IMR-90 (cell line): ENCODE measurements around the gene PHC3.

Experiments
- MAZ ChIP-seq: IDR thresholded peaks from 2 replicates; pipeline ENCODE4 v1.6.1; 2012; ENCODE audit warnings: low read depth, mild to moderate bottlenecking, low read length, improper control_type of control experiment, moderate library complexity, borderline replicate concordance
- TF ChIP-seq, protein P1 (sequence below): conservative IDR thresholded peaks from 2 replicates; pipeline ENCODE4 v1.5.1; 2012; ENCODE audit warnings: mild to moderate bottlenecking, low read depth, low read length, improper control_type of control experiment

DNA sequence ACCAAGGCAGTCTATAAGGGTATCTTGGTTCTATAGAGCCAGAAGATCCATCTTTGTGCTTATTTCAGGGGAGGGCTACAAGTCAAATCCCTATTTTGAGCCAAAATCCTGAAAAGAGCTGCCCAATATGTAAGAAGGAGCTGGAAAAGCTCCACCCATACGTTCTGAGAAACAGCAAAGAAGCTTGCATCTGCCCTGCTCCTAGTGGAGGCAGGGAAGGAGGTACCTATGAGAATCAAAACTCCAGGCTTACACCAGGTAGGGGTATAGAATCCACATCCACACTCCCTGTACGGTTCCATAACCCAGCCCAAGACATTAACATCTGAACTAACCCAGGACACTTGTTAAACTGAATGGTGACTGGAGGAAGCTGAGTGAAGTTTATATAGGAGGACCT lies 30.0 kb downstream of the PHC3 start:
- no peak for TF ChIP-seq MAZ
- TF ChIP-seq, protein P1, sequence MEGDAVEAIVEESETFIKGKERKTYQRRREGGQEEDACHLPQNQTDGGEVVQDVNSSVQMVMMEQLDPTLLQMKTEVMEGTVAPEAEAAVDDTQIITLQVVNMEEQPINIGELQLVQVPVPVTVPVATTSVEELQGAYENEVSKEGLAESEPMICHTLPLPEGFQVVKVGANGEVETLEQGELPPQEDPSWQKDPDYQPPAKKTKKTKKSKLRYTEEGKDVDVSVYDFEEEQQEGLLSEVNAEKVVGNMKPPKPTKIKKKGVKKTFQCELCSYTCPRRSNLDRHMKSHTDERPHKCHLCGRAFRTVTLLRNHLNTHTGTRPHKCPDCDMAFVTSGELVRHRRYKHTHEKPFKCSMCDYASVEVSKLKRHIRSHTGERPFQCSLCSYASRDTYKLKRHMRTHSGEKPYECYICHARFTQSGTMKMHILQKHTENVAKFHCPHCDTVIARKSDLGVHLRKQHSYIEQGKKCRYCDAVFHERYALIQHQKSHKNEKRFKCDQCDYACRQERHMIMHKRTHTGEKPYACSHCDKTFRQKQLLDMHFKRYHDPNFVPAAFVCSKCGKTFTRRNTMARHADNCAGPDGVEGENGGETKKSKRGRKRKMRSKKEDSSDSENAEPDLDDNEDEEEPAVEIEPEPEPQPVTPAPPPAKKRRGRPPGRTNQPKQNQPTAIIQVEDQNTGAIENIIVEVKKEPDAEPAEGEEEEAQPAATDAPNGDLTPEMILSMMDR = no peak
